Stimulated activated effector memory CD8-positive, alpha-beta T cell treated with anti-CD3 and anti-CD28 coated beads, Interleukin-12 subunit alpha, Interleukin-12 subunit beta, amount 100 ng/mL, for 72 hours (primary cell): ENCODE measurements around the gene PEX14.
A peak's percentile ranks its signal among the peaks of the same experiment; 100 is the strongest.
"Not testable (repeated sequence)": the region's sequence is repeated elsewhere in the genome, so short reads cannot be mapped to it uniquely, and the experiment has no call there.

Experiments used
- ATAC-seq: fragments of 150-1000 bp; cut with Tn5 transposase; 2 replicates; pipeline ENCODE4 v1.10.0; 2021
- DNase-seq, 2 donors: peaks; one replicate each; pipeline ENCODE4 v3.0.0; 2021 to 2022; ENCODE audit warnings: low spot score in 2 of 2
- H3K27ac Mint-ChIP-seq: one replicate; pipeline ENCODE4 v1.8.0; 2022; ENCODE audit warnings: mild to moderate bottlenecking, mixed read lengths
- H3K36me3 Mint-ChIP-seq: one replicate; pipeline ENCODE4 v1.8.0; 2022; ENCODE audit warnings: mild to moderate bottlenecking, mixed read lengths
- H3K4me1 Mint-ChIP-seq: one replicate; pipeline ENCODE4 v1.8.0; 2022; ENCODE audit warnings: mixed read lengths
- H3K4me3 Mint-ChIP-seq: one replicate; pipeline ENCODE4 v1.8.0; 2022; ENCODE audit warnings: mild to moderate bottlenecking, mixed read lengths
- H3K9me3 Mint-ChIP-seq: one replicate; pipeline ENCODE4 v1.8.0; 2022; ENCODE audit warnings: mixed read lengths

PEX14 gene, protein sequence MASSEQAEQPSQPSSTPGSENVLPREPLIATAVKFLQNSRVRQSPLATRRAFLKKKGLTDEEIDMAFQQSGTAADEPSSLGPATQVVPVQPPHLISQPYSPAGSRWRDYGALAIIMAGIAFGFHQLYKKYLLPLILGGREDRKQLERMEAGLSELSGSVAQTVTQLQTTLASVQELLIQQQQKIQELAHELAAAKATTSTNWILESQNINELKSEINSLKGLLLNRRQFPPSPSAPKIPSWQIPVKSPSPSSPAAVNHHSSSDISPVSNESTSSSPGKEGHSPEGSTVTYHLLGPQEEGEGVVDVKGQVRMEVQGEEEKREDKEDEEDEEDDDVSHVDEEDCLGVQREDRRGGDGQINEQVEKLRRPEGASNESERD

GRCh38 chr1:10474613-10475507 lies at the start of gene PEX14:
TSS of gene PEX14 (plus strand) at chr1:10474950. CDS start at chr1:10474967, 17 bp downstream.
- peak; percentile 92 for ATAC-seq

GRCh38 chr1:10425826-10426534 lies 48.8 kb upstream of the PEX14 start:
- DNase-seq, ATAC-seq, H3K4me1 Mint-ChIP-seq, H3K4me3 Mint-ChIP-seq, H3K27ac Mint-ChIP-seq, H3K9me3 Mint-ChIP-seq: not testable (repeated sequence)
- peaks cover 18% of the 10 kb centered on the region for H3K36me3 Mint-ChIP-seq

More at GRCh38 chr1:10474613-10475507, at the start of gene PEX14:
- Mint-ChIP-seq H3K4me3 (peak within 1 kb of the TSS; percentile 95), H3K27ac (peak within 1 kb of the TSS; percentile 91), H3K9me3 (no peaks in the 10 kb centered on the region), H3K36me3 (peaks cover 22% of the 10 kb centered on the region), H3K4me1 (peaks cover 36% of the 10 kb centered on the region)
- peak; percentile 74 to 93 for DNase-seq

DNA sequence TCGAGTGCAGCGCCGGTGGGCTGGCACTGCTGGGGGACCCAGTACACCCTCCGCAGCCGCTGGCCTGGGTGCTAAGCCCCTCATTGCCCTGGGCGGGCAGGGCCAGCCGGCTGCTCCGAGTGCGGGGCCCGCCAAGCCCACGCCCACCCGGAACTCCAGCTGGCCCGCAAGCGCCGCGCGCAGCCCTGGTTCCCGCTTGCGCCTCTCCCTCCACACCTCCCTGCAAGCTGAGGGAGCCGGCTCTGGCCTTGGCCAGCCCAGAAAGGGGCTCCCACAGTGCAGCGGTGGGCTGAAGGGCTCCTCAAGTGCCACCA lies 48.3 kb upstream of the PEX14 start:
- peaks cover 18% of the 10 kb centered on the region for H3K36me3 Mint-ChIP-seq
- H3K9me3 Mint-ChIP-seq, H3K27ac Mint-ChIP-seq, DNase-seq, ATAC-seq, H3K4me1 Mint-ChIP-seq, H3K4me3 Mint-ChIP-seq: not testable (repeated sequence)

DNA sequence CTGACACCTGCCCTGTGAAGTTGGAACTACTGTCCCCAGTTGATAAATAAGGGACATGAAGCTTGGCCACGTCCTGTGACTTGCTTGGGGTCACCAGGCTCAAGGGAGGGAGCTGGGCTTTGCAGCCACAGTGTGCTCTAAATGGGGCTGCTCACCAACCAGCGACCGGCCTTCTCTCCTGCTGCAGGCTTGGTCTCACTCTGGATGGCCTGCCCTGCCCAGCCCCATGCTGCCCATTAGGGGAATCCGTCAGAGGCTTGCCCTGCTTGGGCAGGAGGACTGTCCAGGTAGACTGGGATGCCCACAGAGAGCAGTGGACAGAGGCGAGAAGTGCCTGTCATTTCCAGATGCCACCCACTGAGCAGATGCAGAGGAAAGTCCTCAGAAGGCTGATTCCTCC lies 45.8 kb upstream of the PEX14 start:
- H3K4me1 Mint-ChIP-seq: peaks cover 7% of the 10 kb centered on the region
- H3K4me3 Mint-ChIP-seq: peak overlapping the region; percentile 81
- DNase-seq (no peak), ATAC-seq (no peak)
- no peak overlapping the region for H3K27ac Mint-ChIP-seq
- H3K36me3 Mint-ChIP-seq: peaks cover 19% of the 10 kb centered on the region
- no peaks in the 10 kb centered on the region for H3K9me3 Mint-ChIP-seq

DNA sequence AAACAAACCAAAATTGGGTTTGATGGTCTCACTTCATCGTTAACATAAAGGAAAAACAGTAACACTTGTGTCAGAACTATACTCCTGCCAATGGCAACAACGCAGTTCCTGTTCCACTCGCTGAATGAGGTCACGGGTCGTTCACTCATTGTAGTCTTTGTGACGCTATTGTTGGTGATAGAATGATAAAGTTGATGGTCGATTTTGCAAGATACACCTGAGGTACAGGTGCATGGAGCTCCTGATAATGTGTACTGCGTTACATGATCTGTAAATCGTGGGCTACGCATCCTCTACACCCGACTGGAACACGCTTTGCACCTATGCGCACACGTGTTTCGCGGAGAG lies 44.9 kb upstream of the PEX14 start:
- DNase-seq (no peak), ATAC-seq (peak; percentile 37)
- Mint-ChIP-seq H3K4me3 (peak overlapping the region; percentile 81), H3K9me3 (no peaks in the 10 kb centered on the region), H3K4me1 (peaks cover 7% of the 10 kb centered on the region), H3K36me3 (peaks cover 19% of the 10 kb centered on the region), H3K27ac (peak overlapping the region; percentile 88)

DNA sequence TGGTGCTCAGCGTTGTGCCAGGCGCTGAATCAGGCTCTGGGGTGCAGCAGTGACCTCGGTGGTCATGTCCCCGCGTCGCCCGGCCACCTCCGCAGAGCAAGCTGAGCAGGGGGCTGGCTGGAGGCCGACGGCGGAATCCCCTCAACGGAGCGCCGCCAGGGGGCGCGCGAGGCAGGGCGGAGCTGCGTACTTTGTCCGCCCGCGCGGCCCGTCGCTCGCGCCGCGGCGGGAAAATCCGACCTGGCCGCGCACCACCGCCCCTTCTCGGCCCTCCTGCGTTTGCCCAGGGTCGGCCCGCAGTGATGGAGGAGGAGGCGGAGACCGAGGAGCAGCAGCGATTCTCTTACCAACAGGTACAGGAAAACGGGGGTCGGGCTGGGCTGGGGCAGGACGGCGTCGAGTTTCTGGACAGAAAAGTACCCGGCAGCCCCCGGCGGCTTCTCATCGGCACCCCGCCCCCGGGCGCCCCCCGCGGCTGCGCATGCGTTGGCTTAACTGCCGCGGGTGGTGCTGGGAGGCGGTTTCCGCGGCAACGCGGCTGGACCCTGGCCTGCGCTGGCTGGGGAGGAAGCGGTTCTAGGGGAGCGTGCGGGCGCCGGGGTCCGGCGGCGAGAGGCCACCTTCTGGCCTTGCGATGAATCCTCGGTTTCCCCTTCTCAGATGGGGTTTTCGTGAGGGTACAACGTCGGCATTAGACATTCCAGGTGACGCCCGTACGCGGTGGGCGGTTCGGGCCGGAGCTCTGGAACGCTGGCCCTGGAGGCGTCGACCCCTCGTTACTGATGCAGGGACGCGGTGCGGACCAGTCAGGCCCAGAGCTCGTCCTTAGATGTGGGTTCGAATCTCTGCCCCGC lies 44.3 kb upstream of the PEX14 start, which contains the start of gene CENPS:
Gene CENPS, plus strand, starts transcription at position 218 of the 854 bp plus-strand sequence. Its CDS starts 85 bp downstream, at position 303.
- Mint-ChIP-seq H3K4me3 (peak within 1 kb of the TSS; percentile 81), H3K27ac (peak within 1 kb of the TSS; percentile 88), H3K4me1 (peaks cover 7% of the 10 kb centered on the region), H3K36me3 (peaks cover 19% of the 10 kb centered on the region), H3K9me3 (no peaks in the 10 kb centered on the region)
- peak; percentile 86 for ATAC-seq
- DNase-seq: peak; percentile 94 to 95

- peak; percentile 1 for ATAC-seq
Observed at GRCh38 chr1:10431070-10431730, 43.5 kb upstream of the PEX14 start.

DNA sequence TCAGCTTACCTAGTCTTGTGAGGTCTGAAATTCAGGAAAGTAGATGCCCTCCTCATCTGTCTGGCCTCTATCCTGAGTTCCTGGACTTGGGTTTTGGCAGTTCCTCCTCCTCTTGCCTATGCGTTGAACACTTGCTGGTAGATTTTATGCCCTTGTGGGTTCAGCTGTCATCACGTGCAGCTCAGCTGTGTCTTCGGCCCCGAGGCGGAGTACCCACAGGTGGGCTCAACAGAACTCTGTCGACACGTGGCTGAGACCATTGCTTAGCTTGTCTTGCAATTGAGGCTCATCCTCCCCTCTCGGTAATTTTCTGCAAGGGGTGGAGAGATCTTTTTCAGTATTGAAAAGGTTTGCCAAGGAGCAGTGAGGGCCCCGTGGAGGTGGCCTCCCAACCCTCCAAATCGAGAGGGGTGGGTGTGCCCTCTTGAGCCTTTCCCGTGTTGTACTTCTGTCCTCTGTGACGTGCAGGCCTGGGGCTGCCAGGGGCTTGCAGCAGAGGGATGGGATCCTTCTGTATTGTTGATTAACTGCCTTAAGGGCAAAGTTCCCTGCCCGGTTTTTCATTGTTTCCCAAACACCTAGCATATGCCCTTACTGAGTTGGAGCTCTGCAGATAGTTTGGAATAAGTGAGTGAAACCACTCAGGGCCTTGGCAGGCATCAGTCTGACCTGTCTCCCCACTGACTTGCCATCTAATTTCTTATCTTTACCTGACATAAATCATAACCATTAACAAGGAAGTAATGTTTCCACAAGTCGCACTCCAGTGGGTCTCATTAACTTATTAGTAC lies 41.6 kb upstream of the PEX14 start:
- ATAC-seq (no peak), DNase-seq (no peak)
- peaks cover 19% of the 10 kb centered on the region for H3K36me3 Mint-ChIP-seq
- no peak overlapping the region for H3K27ac Mint-ChIP-seq
- H3K4me3 Mint-ChIP-seq: no peak overlapping the region
- no peaks in the 10 kb centered on the region for H3K9me3 Mint-ChIP-seq
- peaks cover 7% of the 10 kb centered on the region for H3K4me1 Mint-ChIP-seq

More at GRCh38 chr1:10431070-10431730, 43.5 kb upstream of the PEX14 start:
- Mint-ChIP-seq H3K4me1 (peaks cover 7% of the 10 kb centered on the region), H3K4me3 (peak overlapping the region; percentile 81), H3K27ac (peak overlapping the region; percentile 88), H3K36me3 (peaks cover 19% of the 10 kb centered on the region), H3K9me3 (no peaks in the 10 kb centered on the region)
- DNase-seq: no peak

GRCh38 chr1:10433790-10434189 lies 41.0 kb upstream of the PEX14 start:
- H3K9me3 Mint-ChIP-seq: no peaks in the 10 kb centered on the region
- H3K4me1 Mint-ChIP-seq: peaks cover 7% of the 10 kb centered on the region
- ATAC-seq (no peak), DNase-seq (no peak)
- peaks cover 19% of the 10 kb centered on the region for H3K36me3 Mint-ChIP-seq
- no peak overlapping the region for H3K27ac Mint-ChIP-seq
- H3K4me3 Mint-ChIP-seq: no peak overlapping the region

DNA sequence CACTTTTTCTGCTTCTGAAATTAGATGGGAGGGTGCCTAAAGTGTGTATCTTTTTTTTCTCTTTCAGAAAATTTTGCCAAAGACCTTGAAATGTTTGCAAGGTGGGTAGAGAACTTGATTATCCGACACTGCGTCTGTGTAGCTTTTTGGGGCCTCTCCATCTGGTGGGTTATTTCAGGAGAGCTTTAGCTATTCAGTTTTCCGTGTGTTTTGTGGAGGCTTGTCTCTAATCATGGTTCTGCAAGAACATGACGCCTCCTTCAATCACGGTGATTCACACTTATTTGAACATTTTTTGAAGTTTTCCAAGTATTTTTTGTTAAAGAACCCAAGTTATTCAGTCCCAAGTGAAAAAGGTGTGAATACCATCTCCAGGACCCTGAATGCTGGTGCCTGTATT lies 40.2 kb upstream of the PEX14 start:
- peaks cover 19% of the 10 kb centered on the region for H3K36me3 Mint-ChIP-seq
- H3K4me1 Mint-ChIP-seq: peaks cover 7% of the 10 kb centered on the region
- no peak for DNase-seq
- no peak overlapping the region for H3K27ac Mint-ChIP-seq
- no peaks in the 10 kb centered on the region for H3K9me3 Mint-ChIP-seq
- no peak for ATAC-seq
- H3K4me3 Mint-ChIP-seq: no peak overlapping the region

DNA sequence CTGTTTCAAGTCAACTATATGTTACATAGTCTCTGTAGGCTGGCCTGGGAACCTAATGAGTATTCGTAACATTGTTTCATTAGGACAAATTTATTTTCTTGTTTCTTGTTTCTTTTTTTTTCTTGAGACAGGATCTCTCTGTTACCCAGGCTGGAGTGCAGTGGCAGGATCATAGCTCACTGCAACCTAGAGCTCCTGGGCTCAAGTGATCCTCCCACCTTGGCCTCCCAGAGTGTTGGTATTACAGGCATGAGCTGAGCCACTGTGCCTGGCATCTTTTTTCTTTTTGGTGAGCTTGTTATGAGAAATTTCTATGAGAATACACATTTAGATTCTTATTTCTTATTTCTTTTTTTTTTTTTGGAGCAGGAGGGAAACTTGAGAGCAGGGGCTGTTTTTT lies 37.7 kb upstream of the PEX14 start:
- ATAC-seq (no peak), DNase-seq (no peak)
- no peaks in the 10 kb centered on the region for H3K4me1 Mint-ChIP-seq
- H3K9me3 Mint-ChIP-seq: no peaks in the 10 kb centered on the region
- H3K36me3 Mint-ChIP-seq: no peaks in the 10 kb centered on the region
- no peak overlapping the region for H3K27ac Mint-ChIP-seq
- H3K4me3 Mint-ChIP-seq: no peak overlapping the region

- ATAC-seq (no peak), DNase-seq (no peak)
- Mint-ChIP-seq H3K36me3 (no peaks in the 10 kb centered on the region), H3K9me3 (no peaks in the 10 kb centered on the region), H3K4me1 (no peaks in the 10 kb centered on the region), H3K27ac (no peak overlapping the region), H3K4me3 (no peak overlapping the region)
Observed at GRCh38 chr1:10438677-10439163, 36.0 kb upstream of the PEX14 start.

DNA sequence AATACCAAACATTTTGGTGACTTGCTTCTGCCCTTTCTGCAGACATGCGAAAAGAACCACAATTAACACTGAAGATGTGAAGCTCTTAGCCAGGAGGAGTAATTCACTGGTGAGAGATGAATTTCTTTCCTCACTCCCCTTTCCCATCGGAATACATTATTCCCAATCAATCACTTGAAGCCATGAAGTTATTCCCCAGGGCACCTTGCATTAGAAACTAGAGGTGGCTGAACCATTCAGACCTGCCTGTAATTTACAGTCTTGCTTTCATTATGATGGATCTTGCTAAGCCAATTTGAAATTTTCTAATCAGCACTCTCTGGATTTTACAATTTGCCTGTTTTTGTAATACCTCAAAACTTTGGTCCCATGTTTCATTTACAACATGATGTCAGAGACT lies 34.4 kb upstream of the PEX14 start:
- Mint-ChIP-seq H3K27ac (no peak overlapping the region), H3K4me3 (no peak overlapping the region), H3K9me3 (no peaks in the 10 kb centered on the region), H3K4me1 (no peaks in the 10 kb centered on the region), H3K36me3 (no peaks in the 10 kb centered on the region)
- no peak for ATAC-seq
- DNase-seq: no peak
